PC-3 (cell line): ENCODE measurements around the gene CLNK.

Experiments
- EZH2 ChIP-seq: fragments of 300-600 bp; sonication (generic); IDR thresholded peaks from one replicate; pipeline ENCODE4 v1.6.1; 2017; ENCODE audit warnings: antibody characterized with exemption, mild to moderate bottlenecking, low read length; ENCODE audit not compliant: unreplicated experiment
- EZH2phosphoT487 ChIP-seq: fragments of 300-600 bp; sonication (generic); IDR thresholded peaks from 2 replicates; pipeline ENCODE4 v1.6.1; 2018; ENCODE audit warnings: mild to moderate bottlenecking, antibody characterized with exemption, low read length, borderline replicate concordance
- TF ChIP-seq, protein P1 (sequence below): fragments of 300-600 bp; sonication (generic); conservative IDR thresholded peaks from 2 replicates; pipeline ENCODE4 v1.5.1; 2017; ENCODE audit warnings: antibody characterized with exemption, low read depth, mild to moderate bottlenecking, low read length

DNA sequence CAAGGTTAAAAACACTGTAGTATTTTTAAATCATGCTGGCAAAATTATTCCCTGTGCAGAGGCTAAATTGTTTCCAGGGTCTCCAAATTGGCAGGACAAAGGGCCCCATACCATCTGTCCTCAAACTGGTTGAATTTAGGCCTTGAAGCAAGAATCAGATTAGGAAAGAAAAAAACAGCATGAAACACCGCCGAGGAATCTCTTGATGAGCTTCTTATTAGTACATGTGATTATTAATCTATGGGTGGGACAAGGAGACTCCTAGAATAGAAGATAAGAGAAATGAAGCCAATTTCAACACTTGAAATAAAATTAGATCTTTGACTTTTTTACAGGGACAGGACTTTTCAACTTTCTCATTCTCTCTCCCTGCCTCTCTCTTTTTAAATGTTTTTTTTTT lies 7.1 kb upstream of the CLNK start:
- TF ChIP-seq, protein P1, sequence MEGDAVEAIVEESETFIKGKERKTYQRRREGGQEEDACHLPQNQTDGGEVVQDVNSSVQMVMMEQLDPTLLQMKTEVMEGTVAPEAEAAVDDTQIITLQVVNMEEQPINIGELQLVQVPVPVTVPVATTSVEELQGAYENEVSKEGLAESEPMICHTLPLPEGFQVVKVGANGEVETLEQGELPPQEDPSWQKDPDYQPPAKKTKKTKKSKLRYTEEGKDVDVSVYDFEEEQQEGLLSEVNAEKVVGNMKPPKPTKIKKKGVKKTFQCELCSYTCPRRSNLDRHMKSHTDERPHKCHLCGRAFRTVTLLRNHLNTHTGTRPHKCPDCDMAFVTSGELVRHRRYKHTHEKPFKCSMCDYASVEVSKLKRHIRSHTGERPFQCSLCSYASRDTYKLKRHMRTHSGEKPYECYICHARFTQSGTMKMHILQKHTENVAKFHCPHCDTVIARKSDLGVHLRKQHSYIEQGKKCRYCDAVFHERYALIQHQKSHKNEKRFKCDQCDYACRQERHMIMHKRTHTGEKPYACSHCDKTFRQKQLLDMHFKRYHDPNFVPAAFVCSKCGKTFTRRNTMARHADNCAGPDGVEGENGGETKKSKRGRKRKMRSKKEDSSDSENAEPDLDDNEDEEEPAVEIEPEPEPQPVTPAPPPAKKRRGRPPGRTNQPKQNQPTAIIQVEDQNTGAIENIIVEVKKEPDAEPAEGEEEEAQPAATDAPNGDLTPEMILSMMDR: no peak
- TF ChIP-seq EZH2 (no peak), EZH2phosphoT487 (no peak)
